DND-41 (cell line): Measurements from ENCODE around the gene MCM6.

Source experiments
- ATAC-seq: fragments of 200-7000 bp; cut with Tn5 transposase; 3 replicates; pipeline ENCODE4 v1.9.1; 2021; ENCODE audit warnings: low read depth; ENCODE audit not compliant: insufficient read depth
- DNase-seq: peaks from one replicate; pipeline ENCODE4 v3.0.0-alpha.2; 2020
- H2AFZ ChIP-seq: 2 replicates; pipeline ENCODE4 v1.6.0; 2012; ENCODE audit warnings: low read depth, low read length
- H3K27ac ChIP-seq: 2 replicates; pipeline ENCODE4 v1.5.1; 2012; ENCODE audit warnings: low read length, inconsistent platforms
- H3K27me3 ChIP-seq: fragments of 200-600 bp; sonication (generic); 2 replicates; pipeline ENCODE4 v1.6.0; 2012; ENCODE audit warnings: low read length, mild to moderate bottlenecking, inconsistent platforms; ENCODE audit not compliant: insufficient read depth, poor library complexity
- H3K36me3 ChIP-seq: 2 replicates; pipeline ENCODE4 v1.5.1; 2012; ENCODE audit warnings: low read length, inconsistent platforms; ENCODE audit not compliant: insufficient read depth
- H3K4me1 ChIP-seq: 2 replicates; pipeline ENCODE4 v1.5.1; 2012; ENCODE audit warnings: mild to moderate bottlenecking, low read length; ENCODE audit not compliant: insufficient read depth
- H3K4me2 ChIP-seq: 2 replicates; pipeline ENCODE4 v1.6.0; 2012; ENCODE audit warnings: mild to moderate bottlenecking, moderate library complexity, low read length, inconsistent platforms; ENCODE audit not compliant: insufficient read depth
- H3K4me3 ChIP-seq, 2 experiments: fragments of 200-600 bp in 1 of 2; shearing (Covaris generic) in 1 of 2; 2 replicates each; pipeline ENCODE4 v1.5.1; 2012 to 2016; ENCODE audit warnings: inconsistent platforms in 2 of 2, low read length in 2 of 2, mild to moderate bottlenecking in 2 of 2, low read depth in 1 of 2, moderate library complexity in 1 of 2
- H3K79me2 ChIP-seq: 2 replicates; pipeline ENCODE4 v1.6.0; 2012; ENCODE audit warnings: low read length, inconsistent platforms; ENCODE audit not compliant: insufficient read depth
- H3K9ac ChIP-seq: 2 replicates; pipeline ENCODE4 v1.6.0; 2012; ENCODE audit warnings: low read depth, mild to moderate bottlenecking, inconsistent platforms, low read length, moderate library complexity
- H3K9me3 ChIP-seq: 2 replicates; pipeline ENCODE4 v1.5.1; 2012; ENCODE audit warnings: low read length, moderate library complexity, mild to moderate bottlenecking, inconsistent platforms; ENCODE audit not compliant: insufficient read depth, severe bottlenecking
- H4K20me1 ChIP-seq: 2 replicates; pipeline ENCODE4 v1.6.0; 2012; ENCODE audit warnings: low read length; ENCODE audit not compliant: insufficient read depth
- CTCF ChIP-seq: IDR thresholded peaks from 2 replicates; pipeline ENCODE4 v1.5.1; 2012; ENCODE audit warnings: borderline replicate concordance, low read length, moderate library complexity, mild to moderate bottlenecking; ENCODE audit not compliant: poor library complexity, severe bottlenecking; ENCODE audit errors: extremely low read depth
- EZH2 ChIP-seq: IDR thresholded peaks from 3 replicates; pipeline ENCODE4 v1.6.1; 2012; ENCODE audit warnings: borderline replicate concordance, low read depth, mild to moderate bottlenecking, moderate library complexity, low read length, inconsistent platforms; ENCODE audit not compliant: severe bottlenecking

Gene MCM6

GRCh38 chr2:135876066-135876711 lies at the start of gene MCM6:
Gene MCM6, minus strand, starts transcription at chr2:135876443. Its CDS starts 78 bp downstream, at chr2:135876365.
- peaks cover 51% of the 10 kb centered on the region for H3K4me1 ChIP-seq
- ATAC-seq: peak; percentile 87
- H3K9me3 ChIP-seq: no peaks in the 10 kb centered on the region
- H4K20me1 ChIP-seq: peaks cover 43% of the 10 kb centered on the region
- H3K4me3 ChIP-seq: peak within 1 kb of the TSS; percentile 83 to 91
- TF ChIP-seq CTCF: peak; percentile 4
- TF ChIP-seq EZH2: no peak
- peak; percentile 100 for DNase-seq
- peaks cover 55% of the 10 kb centered on the region for H3K79me2 ChIP-seq
- H3K27me3 ChIP-seq: no peaks in the 10 kb centered on the region
- H3K9ac ChIP-seq: peak within 1 kb of the TSS; percentile 96
- peak within 1 kb of the TSS; percentile 85 for H3K4me2 ChIP-seq
- H2AFZ ChIP-seq: peak within 1 kb of the TSS; percentile 78
- H3K36me3 ChIP-seq: peaks cover 48% of the 10 kb centered on the region
- H3K27ac ChIP-seq: peak within 1 kb of the TSS; percentile 97

GRCh38 chr2:135925571-135925970 lies 49.3 kb upstream of the MCM6 start:
- no peak overlapping the region for H2AFZ ChIP-seq
- DNase-seq (no peak), ATAC-seq (no peak)
- H3K79me2 ChIP-seq: 0 out of 2 replicates have a peak, but pooled peaks cover 4% of the 10 kb centered on the region
- H3K9ac ChIP-seq: no peak overlapping the region
- no peaks in the 10 kb centered on the region for H3K4me1 ChIP-seq
- peaks cover 68% of the 10 kb centered on the region for H3K36me3 ChIP-seq
- no peaks in the 10 kb centered on the region for H3K9me3 ChIP-seq
- H4K20me1 ChIP-seq: no peaks in the 10 kb centered on the region
- no peak overlapping the region for H3K27ac ChIP-seq
- no peak overlapping the region for H3K4me2 ChIP-seq
- TF ChIP-seq CTCF (no peak), EZH2 (no peak)
- H3K27me3 ChIP-seq: no peaks in the 10 kb centered on the region
- no peak overlapping the region for H3K4me3 ChIP-seq

- no peaks in the 10 kb centered on the region for H3K9me3 ChIP-seq
- H3K9ac ChIP-seq: no peak overlapping the region
- H3K79me2 ChIP-seq: no peaks in the 10 kb centered on the region; the same call in 1 of the 2 replicates
- TF ChIP-seq CTCF (peak; percentile 66), EZH2 (no peak)
- no peaks in the 10 kb centered on the region for H4K20me1 ChIP-seq
- no peak overlapping the region for H3K4me2 ChIP-seq
- ATAC-seq: peak; percentile 70
- H3K36me3 ChIP-seq: peaks cover 62% of the 10 kb centered on the region
- no peaks in the 10 kb centered on the region for H3K4me1 ChIP-seq
- DNase-seq: no peak
- H2AFZ ChIP-seq: no peak overlapping the region
- H3K4me3 ChIP-seq: no peak overlapping the region
- H3K27ac ChIP-seq: no peak overlapping the region
- no peaks in the 10 kb centered on the region for H3K27me3 ChIP-seq
Measured at GRCh38 chr2:135916207-135916606, 40.0 kb upstream of the MCM6 start.
